ENCODE measurements around the gene CERS1. TPM values are rescaled to one million over a fixed set of nuclear protein-coding genes. Genes with fewer than 3 reads are reported as not detected.

The CERS1 gene
- total RNA-seq, 2 donors from 2014 or later: 0.26 to 0.66 TPM

DNA sequence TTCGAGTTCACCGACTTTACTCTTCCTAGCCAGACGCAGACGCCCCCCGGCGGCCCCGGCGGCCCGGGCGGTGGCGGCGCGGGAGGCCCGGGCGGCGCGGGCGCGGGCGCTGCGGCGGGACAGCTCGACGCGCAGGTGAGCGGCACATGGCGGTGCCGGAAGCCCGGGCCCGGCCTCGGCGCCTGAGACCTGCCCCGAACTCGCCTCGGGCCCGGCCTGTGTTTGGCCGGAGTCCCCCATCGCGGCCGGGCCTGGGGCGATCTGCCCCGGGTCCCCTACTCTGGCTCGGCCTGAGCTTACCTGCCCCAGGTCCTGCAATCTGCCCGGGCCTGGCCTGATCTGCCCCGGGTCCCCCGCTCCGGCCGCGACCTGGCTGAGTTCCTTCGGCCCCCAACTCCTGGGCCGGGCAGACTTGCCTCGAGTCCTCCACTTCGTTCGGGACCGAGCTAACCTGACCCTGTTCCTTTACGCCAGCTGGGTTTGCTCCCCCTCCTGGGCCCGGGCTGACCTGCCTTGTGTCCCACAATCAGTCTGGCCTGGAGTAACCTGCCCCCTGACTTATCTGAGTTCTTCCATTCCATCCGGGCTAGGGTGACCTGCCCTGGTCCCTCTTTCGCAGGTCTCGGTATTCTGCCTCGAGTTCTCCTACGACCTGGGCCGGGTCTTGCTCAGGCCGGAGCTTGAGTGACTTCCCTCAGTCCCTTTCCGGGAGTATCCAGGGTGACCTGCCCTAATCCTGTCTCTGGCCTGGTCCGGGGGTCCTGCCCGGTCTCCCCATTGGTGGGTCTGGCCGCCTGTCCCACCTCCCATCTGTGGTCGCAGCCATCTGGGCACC is 63.4 kb downstream of the CERS1 start:
- intact Hi-C loops (cut with DNase I): no loop called here
- Histone ChIP-seq H3K27me3 (no peaks in the 10 kb centered on the region), H3K9me3 (no peaks in the 10 kb centered on the region), H3K36me3 (replicated peaks in 1 of 2; ENCODE audit: insufficient read depth in 1 of 2, low read depth in 2 of 2) (no peaks in the 10 kb centered on the region), H3K27ac (peak overlapping the region; percentile 90 to 97 (median 94)), H3K4me1 (peaks cover 44% of the 10 kb centered on the region), H3K4me3 (peak overlapping the region; percentile 17 to 42)
- no peak for TF ChIP-seq POLR2A (IDR thresholded peaks at IDR 0.05)
- TF ChIP-seq, protein P1, sequence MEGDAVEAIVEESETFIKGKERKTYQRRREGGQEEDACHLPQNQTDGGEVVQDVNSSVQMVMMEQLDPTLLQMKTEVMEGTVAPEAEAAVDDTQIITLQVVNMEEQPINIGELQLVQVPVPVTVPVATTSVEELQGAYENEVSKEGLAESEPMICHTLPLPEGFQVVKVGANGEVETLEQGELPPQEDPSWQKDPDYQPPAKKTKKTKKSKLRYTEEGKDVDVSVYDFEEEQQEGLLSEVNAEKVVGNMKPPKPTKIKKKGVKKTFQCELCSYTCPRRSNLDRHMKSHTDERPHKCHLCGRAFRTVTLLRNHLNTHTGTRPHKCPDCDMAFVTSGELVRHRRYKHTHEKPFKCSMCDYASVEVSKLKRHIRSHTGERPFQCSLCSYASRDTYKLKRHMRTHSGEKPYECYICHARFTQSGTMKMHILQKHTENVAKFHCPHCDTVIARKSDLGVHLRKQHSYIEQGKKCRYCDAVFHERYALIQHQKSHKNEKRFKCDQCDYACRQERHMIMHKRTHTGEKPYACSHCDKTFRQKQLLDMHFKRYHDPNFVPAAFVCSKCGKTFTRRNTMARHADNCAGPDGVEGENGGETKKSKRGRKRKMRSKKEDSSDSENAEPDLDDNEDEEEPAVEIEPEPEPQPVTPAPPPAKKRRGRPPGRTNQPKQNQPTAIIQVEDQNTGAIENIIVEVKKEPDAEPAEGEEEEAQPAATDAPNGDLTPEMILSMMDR (IDR thresholded peaks at IDR 0.05): peak in 3 of 7 experiments; percentile 0 to 18 (median 16)
- peak in 3 of 4 donors; percentile 43 to 60 (median 50) for DNase-seq
- 0 to 1% methylated on average over 17 to 66 of the region's 69 CpGs for WGBS, 2 donors
- ATAC-seq: peak; percentile 42

DNA sequence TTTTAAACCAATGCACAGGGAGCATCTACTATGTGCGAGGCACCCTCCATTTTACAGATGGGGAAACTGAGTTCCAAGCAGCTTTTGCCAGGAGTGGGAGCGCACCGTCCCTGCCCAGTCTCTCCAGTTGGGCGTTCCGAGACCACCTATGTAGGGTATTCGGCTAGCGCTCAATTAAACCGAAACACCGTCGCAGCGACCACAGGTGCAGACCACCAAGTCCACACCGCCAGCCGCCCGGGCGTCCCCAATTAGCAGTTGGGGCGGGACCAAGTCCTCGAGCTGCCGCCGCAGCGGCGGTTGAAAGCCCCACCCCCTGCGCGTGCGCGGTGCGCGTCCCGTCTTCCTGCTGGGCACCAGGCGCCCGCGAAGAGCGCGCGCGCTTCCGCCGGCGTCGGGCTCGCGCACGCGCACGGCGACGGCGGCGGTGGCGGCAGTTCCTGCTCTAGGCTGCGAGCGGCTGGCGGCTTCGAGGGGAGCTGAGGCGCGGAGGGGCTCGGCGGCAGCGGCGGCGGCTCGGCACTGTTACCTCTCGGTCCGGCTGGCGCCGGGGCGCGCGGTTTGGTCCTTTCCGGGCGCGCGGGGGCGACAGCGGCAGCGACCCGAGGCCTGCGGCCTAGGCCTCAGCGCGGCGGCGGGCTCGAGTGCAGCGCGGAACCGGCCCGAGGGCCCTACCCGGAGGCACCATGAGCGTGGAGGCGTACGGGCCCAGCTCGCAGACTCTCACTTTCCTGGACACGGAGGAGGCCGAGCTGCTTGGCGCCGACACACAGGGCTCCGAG is 64.2 kb downstream of the CERS1 start, which contains the start of gene UPF1:
TSS of gene UPF1 (plus strand) at position 436 of the 782 bp plus-strand sequence. CDS start at position 687, 251 bp downstream.
- H3K36me3 ChIP-seq (replicated peaks in 1 of 2; ENCODE audit: insufficient read depth in 1 of 2, low read depth in 2 of 2): no peaks in the 10 kb centered on the region
- H3K4me1 ChIP-seq: peaks cover 36% of the 10 kb centered on the region
- no peaks in the 10 kb centered on the region for H3K27me3 ChIP-seq
- peak within 1 kb of the TSS; percentile 42 to 56 for H3K4me3 ChIP-seq
- DNase-seq (peak; percentile 91 to 95 (median 94)), ATAC-seq (peak; percentile 90)
- H3K9me3 ChIP-seq: no peaks in the 10 kb centered on the region
- 0 to 5% methylated on average over 3 to 90 of the region's 96 CpGs for WGBS, 2 donors
- TF ChIP-seq, protein P1 (IDR thresholded peaks at IDR 0.05): peak in 2 of 7 experiments; percentile 7 to 23
- TF ChIP-seq POLR2A (IDR thresholded peaks at IDR 0.05): peak; percentile 35 to 80 (median 62)
- intact Hi-C loops (cut with DNase I): no loop called here
- H3K27ac ChIP-seq: peak within 1 kb of the TSS; percentile 90 to 97 (median 94)

DNA sequence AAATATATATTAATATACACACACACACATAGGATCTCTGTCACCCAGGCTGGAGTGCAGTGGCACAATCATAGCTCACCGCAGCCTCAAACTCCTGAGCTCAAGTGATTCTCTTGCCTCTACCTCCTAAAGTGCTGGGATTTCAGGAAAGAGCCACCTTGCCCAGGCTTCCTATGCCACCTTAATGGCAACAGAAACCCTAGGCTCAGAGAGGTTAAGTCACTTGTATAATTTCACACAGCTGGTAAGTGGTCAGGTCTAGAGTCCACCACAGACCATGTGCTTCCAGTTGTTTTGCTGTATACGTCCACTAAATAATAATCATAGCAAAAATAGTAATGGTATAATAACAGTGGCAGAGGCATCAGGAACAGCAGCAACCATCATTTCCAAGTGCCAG is 65.5 kb downstream of the CERS1 start:
- no peaks in the 10 kb centered on the region for H3K36me3 ChIP-seq (replicated peaks in 1 of 2; ENCODE audit: insufficient read depth in 1 of 2, low read depth in 2 of 2)
- peaks cover 24% of the 10 kb centered on the region for H3K4me1 ChIP-seq
- TF ChIP-seq, protein P1 (IDR thresholded peaks at IDR 0.05): no peak
- H3K27ac ChIP-seq: no peak overlapping the region
- intact Hi-C loops (cut with DNase I): no loop called here
- H3K9me3 ChIP-seq: no peaks in the 10 kb centered on the region
- WGBS, 2 donors: 89 to 90% methylated on average over 2 of the region's 2 CpGs
- no peaks in the 10 kb centered on the region for H3K27me3 ChIP-seq
- ATAC-seq (no peak), DNase-seq (no peak)
- H3K4me3 ChIP-seq: no peak overlapping the region

DNA sequence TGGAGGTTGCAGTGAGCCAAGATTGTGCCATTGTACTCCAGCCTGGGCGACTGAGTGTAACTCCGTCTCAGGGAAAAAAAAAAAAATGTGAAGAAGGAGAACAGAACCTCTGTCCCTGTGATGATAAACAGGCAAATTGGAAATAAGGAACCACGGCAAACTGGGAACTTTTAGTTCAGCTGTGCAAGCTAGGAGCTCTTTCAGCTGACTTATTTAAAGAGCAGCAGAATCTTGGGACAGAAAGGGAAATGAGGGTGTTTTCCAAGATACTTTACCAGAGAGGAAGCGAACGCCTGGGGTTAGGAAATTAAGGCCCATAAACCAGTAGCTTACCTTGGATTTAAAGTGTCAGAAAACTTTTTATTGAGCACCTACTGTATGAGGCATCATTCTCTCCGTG is 67.2 kb downstream of the CERS1 start:
- H3K36me3 ChIP-seq (replicated peaks in 1 of 2; ENCODE audit: insufficient read depth in 1 of 2, low read depth in 2 of 2): no peaks in the 10 kb centered on the region
- peaks cover 6% of the 10 kb centered on the region for H3K4me1 ChIP-seq
- H3K9me3 ChIP-seq: no peaks in the 10 kb centered on the region
- H3K4me3 ChIP-seq: no peak overlapping the region
- WGBS, 2 donors: 55 to 61% methylated on average over 6 of the region's 6 CpGs
- no peaks in the 10 kb centered on the region for H3K27me3 ChIP-seq
- no peak overlapping the region for H3K27ac ChIP-seq
- no peak for DNase-seq
- ATAC-seq: no peak
- intact Hi-C loops (cut with DNase I): no loop called here
- TF ChIP-seq, protein P1 (IDR thresholded peaks at IDR 0.05): no peak
- no peak for TF ChIP-seq POLR2A (IDR thresholded peaks at IDR 0.05)

Other genes starting within 250 kb of the CERS1 start
- gene CRTC1, start 212.5 kb downstream of the CERS1 start, total RNA-seq: 1 to 10 TPM; 4.9 to 6.5 TPM
- gene COMP, start 104.9 kb downstream of the CERS1 start, total RNA-seq: 1 to 10 TPM in 1 of 2 donors, under 1 TPM in 1; 0.33 to 6.0 TPM
- 10 to 100 TPM; 38.9 to 59.0 TPM for gene UPF1, start 64.2 kb downstream of the CERS1 start, total RNA-seq
- gene COPE, start 23.2 kb upstream of the CERS1 start, total RNA-seq: 100 to 1,000 TPM; 111 to 166 TPM
- gene DDX49, start 23.6 kb upstream of the CERS1 start, total RNA-seq: 10 to 100 TPM; 39.4 to 44.2 TPM
- 10 to 100 TPM; 27.5 to 29.0 TPM for gene HOMER3, start 45.1 kb upstream of the CERS1 start, total RNA-seq
- 100 to 1,000 TPM in 1 of 2 donors, 10 to 100 TPM in 1; 22.1 to 115 TPM for gene SUGP2, start 137.4 kb upstream of the CERS1 start, total RNA-seq
- gene ARMC6, start 137.4 kb upstream of the CERS1 start, total RNA-seq: 10 to 100 TPM; 15.6 to 27.7 TPM
- gene SLC25A42, start 167.8 kb upstream of the CERS1 start, total RNA-seq: 10 to 100 TPM; 10.1 to 24.7 TPM
- 10 to 100 TPM; 13.7 to 22.1 TPM for gene TMEM161A, start 242.3 kb upstream of the CERS1 start, total RNA-seq